WTC11 (cell line): Measurements from ENCODE around the gene PON3. TPM values are rescaled to one million over a fixed set of nuclear protein-coding genes. Genes with fewer than 3 reads are reported as not detected.

Experiments used
- ATAC-seq: fragments of 200-7000 bp; cut with Tn5 transposase; 2 replicates; pipeline ENCODE4 v1.10.0; 2021; ENCODE audit warnings: mild to moderate bottlenecking, moderate library complexity
- CTCF ChIA-PET: fragments of 300-600 bp; sonication (Branson Sonifier 250); formaldehyde crosslinking; loops from one replicate; lab custom pipeline; 2021; ENCODE audit warnings: antibody characterized with exemption; lab: Charles Lee
- POLR2A ChIA-PET: fragments of 350-600 bp; sonication (Branson Sonifier 250); formaldehyde crosslinking; loops from one replicate; lab custom pipeline; 2021; ENCODE audit warnings: antibody characterized with exemption; lab: Charles Lee
- DNase-seq: peaks from one replicate; pipeline ENCODE4 v3.0.0; 2021; ENCODE audit warnings: low spot score
- H3K27ac Mint-ChIP-seq: 2 replicates; pipeline ENCODE4 v1.8.0; 2021; ENCODE audit warnings: mixed read lengths
- H3K27me3 Mint-ChIP-seq: 2 replicates; pipeline ENCODE4 v1.8.0; 2021; ENCODE audit warnings: low read depth, mild to moderate bottlenecking, moderate library complexity, mixed read lengths
- H3K36me3 Mint-ChIP-seq: 2 replicates; pipeline ENCODE4 v1.8.0; 2021; ENCODE audit warnings: mixed read lengths
- H3K4me1 Mint-ChIP-seq: 2 replicates; pipeline ENCODE4 v1.8.0; 2022; ENCODE audit warnings: mixed read lengths
- H3K4me3 Mint-ChIP-seq: 2 replicates; pipeline ENCODE4 v1.8.0; 2021; ENCODE audit warnings: mild to moderate bottlenecking, moderate library complexity, mixed read lengths
- H3K9me3 Mint-ChIP-seq: 2 replicates; pipeline ENCODE4 v1.8.0; 2021; ENCODE audit warnings: mixed read lengths
- CBFB ChIP-seq: sonication (generic); formaldehyde crosslinking; IDR thresholded peaks from 2 replicates; pipeline ENCODE4 v1.8.1; 2022; ENCODE audit warnings: mild to moderate bottlenecking, low read depth, missing genetic modification reagents
- CREM ChIP-seq: sonication (generic); formaldehyde crosslinking; IDR thresholded peaks from 2 replicates; pipeline ENCODE4 v1.8.1; 2022; ENCODE audit warnings: mild to moderate bottlenecking, missing genetic modification reagents, moderate library complexity
- ELF4 ChIP-seq: sonication (generic); formaldehyde crosslinking; IDR thresholded peaks from 2 replicates; pipeline ENCODE4 v1.8.1; 2022; ENCODE audit warnings: low read depth, mild to moderate bottlenecking, moderate library complexity, missing genetic modification reagents
- EMX1 ChIP-seq: fragments of 250-450 bp; sonication (Bioruptor Pico); IDR thresholded peaks from 2 replicates; pipeline ENCODE4 v1.8.0; 2021; ENCODE audit warnings: mild to moderate bottlenecking
- FOXP1 ChIP-seq: sonication (generic); formaldehyde crosslinking; IDR thresholded peaks from 2 replicates; pipeline ENCODE4 v1.8.0; 2022; ENCODE audit warnings: missing genetic modification reagents, mild to moderate bottlenecking, moderate library complexity, borderline replicate concordance
- GRHL2 ChIP-seq: fragments of 250-450 bp; sonication (Bioruptor Pico); IDR thresholded peaks from 2 replicates; pipeline ENCODE4 v1.8.0; 2022; ENCODE audit warnings: mild to moderate bottlenecking, moderate library complexity; ENCODE audit not compliant: insufficient replicate concordance, severe bottlenecking
- NFATC4 ChIP-seq: fragments of 250-450 bp; sonication (Bioruptor Pico); IDR thresholded peaks from 2 replicates; pipeline ENCODE4 v1.9.0; 2021; ENCODE audit warnings: mild to moderate bottlenecking
- PRRX2 ChIP-seq: fragments of 250-450 bp; sonication (Bioruptor Pico); IDR thresholded peaks from 2 replicates; pipeline ENCODE4 v1.8.0; 2021; ENCODE audit warnings: mild to moderate bottlenecking
- SOX15 ChIP-seq: fragments of 250-450 bp; sonication (Bioruptor Pico); IDR thresholded peaks from 2 replicates; pipeline ENCODE4 v1.9.0; 2021; ENCODE audit warnings: mild to moderate bottlenecking
- TEAD1 ChIP-seq: sonication (generic); formaldehyde crosslinking; IDR thresholded peaks from 2 replicates; pipeline ENCODE4 v1.8.0; 2022; ENCODE audit warnings: mild to moderate bottlenecking, missing genetic modification reagents
- TEAD4 ChIP-seq: sonication (generic); formaldehyde crosslinking; IDR thresholded peaks from 2 replicates; pipeline ENCODE4 v1.8.0; 2022; ENCODE audit warnings: mild to moderate bottlenecking, missing genetic modification reagents
- TP53 ChIP-seq: sonication (generic); formaldehyde crosslinking; IDR thresholded peaks from 2 replicates; pipeline ENCODE4 v1.8.1; 2023; ENCODE audit warnings: mild to moderate bottlenecking, missing genetic modification reagents
- ZBTB21 ChIP-seq: sonication (generic); formaldehyde crosslinking; IDR thresholded peaks from 2 replicates; pipeline ENCODE4 v1.8.1; 2023; ENCODE audit warnings: mild to moderate bottlenecking, missing genetic modification reagents, borderline replicate concordance
- ZNF121 ChIP-seq: sonication (generic); formaldehyde crosslinking; IDR thresholded peaks from 2 replicates; pipeline ENCODE4 v1.8.0; 2023; ENCODE audit warnings: missing genetic modification reagents
- ZNF138 ChIP-seq: sonication (generic); formaldehyde crosslinking; conservative IDR thresholded peaks from 2 replicates; pipeline ENCODE4 v1.8.1; 2022; ENCODE audit warnings: mild to moderate bottlenecking, moderate library complexity, missing genetic modification reagents
- ZNF232 ChIP-seq: sonication (generic); formaldehyde crosslinking; IDR thresholded peaks from 2 replicates; pipeline ENCODE4 v1.8.0; 2022; ENCODE audit warnings: mild to moderate bottlenecking, missing genetic modification reagents
- ZNF263 ChIP-seq: sonication (generic); formaldehyde crosslinking; IDR thresholded peaks from 2 replicates; pipeline ENCODE4 v1.8.1; 2022; ENCODE audit warnings: low read depth, mild to moderate bottlenecking, moderate library complexity, missing genetic modification reagents
- ZNF396 ChIP-seq: fragments of 250-450 bp; sonication (Bioruptor Pico); IDR thresholded peaks from 2 replicates; pipeline ENCODE4 v1.8.0; 2021; ENCODE audit warnings: mild to moderate bottlenecking, moderate library complexity, borderline replicate concordance
- ZNF423 ChIP-seq: fragments of 250-450 bp; sonication (Bioruptor Pico); IDR thresholded peaks from 2 replicates; pipeline ENCODE4 v2.1.2; 2022; ENCODE audit warnings: mild to moderate bottlenecking, moderate library complexity
- ZNF671 ChIP-seq: fragments of 250-450 bp; sonication (Bioruptor Pico); IDR thresholded peaks from 2 replicates; pipeline ENCODE4 v1.8.0; 2021; ENCODE audit warnings: mild to moderate bottlenecking
- total RNA-seq: library from RNA; stranded (reverse); gene quantifications from 3 replicates; pipeline ENCODE4 v1.2.3, GENCODE V29; 2021
- TF ChIP-seq, protein P1 (sequence below): sonication (generic); formaldehyde crosslinking; IDR thresholded peaks from 2 replicates; pipeline ENCODE4 v1.8.1; 2023; ENCODE audit warnings: mild to moderate bottlenecking, missing genetic modification reagents
- TF ChIP-seq, protein P2 (sequence below): sonication (generic); formaldehyde crosslinking; IDR thresholded peaks from 2 replicates; pipeline ENCODE4 v1.8.1; 2022; ENCODE audit warnings: low read depth, mild to moderate bottlenecking, moderate library complexity, missing genetic modification reagents, borderline replicate concordance
- TF ChIP-seq, protein P3 (sequence below): sonication (generic); formaldehyde crosslinking; IDR thresholded peaks from 2 replicates; pipeline ENCODE4 v1.8.1; 2023; ENCODE audit warnings: mild to moderate bottlenecking, moderate library complexity, missing genetic modification reagents
- TF ChIP-seq, protein P4 (sequence below): sonication (generic); formaldehyde crosslinking; IDR thresholded peaks from 2 replicates; pipeline ENCODE4 v1.8.1; 2022; ENCODE audit warnings: mild to moderate bottlenecking, moderate library complexity, missing genetic modification reagents

PON3 gene
- total RNA-seq, 1 experiment from 2014 or later: 0.42 TPM

DNA sequence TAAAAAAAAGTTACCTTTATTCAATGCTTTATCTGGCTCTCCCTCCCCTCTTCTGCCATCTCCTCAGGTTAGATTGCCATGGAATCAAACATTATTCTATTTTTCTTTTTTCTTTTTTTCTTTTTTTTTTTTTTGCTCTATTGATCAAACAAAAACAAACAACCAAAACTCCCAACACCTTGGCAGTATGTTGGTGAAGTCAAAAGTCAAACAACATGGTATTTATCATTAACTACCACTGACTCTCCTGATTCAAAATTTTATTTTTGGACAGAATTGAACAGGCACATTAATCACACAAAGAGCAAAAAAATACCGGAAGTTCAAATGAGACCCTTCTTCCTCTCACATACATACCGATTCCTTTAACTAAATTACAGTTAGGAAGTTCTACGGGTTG is 78.2 kb downstream of the PON3 start:
- H3K27ac Mint-ChIP-seq: no peak overlapping the region
- CTCF ChIA-PET: interaction anchor here (0.6 kb wide), 2 partner anchors 368 to 523 kb away, joined by 4 to 9 read pairs; no protein-coding TSS in a partner anchor
- H3K4me3 Mint-ChIP-seq: no peak overlapping the region
- H3K4me1 Mint-ChIP-seq: no peaks in the 10 kb centered on the region
- ATAC-seq (no peak), DNase-seq (no peak)
- TF ChIP-seq ZNF671: no peak
- TF ChIP-seq PRRX2: no peak
- TF ChIP-seq, protein P1, sequence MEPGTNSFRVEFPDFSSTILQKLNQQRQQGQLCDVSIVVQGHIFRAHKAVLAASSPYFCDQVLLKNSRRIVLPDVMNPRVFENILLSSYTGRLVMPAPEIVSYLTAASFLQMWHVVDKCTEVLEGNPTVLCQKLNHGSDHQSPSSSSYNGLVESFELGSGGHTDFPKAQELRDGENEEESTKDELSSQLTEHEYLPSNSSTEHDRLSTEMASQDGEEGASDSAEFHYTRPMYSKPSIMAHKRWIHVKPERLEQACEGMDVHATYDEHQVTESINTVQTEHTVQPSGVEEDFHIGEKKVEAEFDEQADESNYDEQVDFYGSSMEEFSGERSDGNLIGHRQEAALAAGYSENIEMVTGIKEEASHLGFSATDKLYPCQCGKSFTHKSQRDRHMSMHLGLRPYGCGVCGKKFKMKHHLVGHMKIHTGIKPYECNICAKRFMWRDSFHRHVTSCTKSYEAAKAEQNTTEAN (CRISPR knock-in tag): no peak
- TF ChIP-seq, protein P2, sequence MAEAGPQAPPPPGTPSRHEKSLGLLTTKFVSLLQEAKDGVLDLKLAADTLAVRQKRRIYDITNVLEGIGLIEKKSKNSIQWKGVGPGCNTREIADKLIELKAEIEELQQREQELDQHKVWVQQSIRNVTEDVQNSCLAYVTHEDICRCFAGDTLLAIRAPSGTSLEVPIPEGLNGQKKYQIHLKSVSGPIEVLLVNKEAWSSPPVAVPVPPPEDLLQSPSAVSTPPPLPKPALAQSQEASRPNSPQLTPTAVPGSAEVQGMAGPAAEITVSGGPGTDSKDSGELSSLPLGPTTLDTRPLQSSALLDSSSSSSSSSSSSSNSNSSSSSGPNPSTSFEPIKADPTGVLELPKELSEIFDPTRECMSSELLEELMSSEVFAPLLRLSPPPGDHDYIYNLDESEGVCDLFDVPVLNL (CRISPR knock-in tag): no peak
- TF ChIP-seq SOX15: no peak
- no peaks in the 10 kb centered on the region for H3K36me3 Mint-ChIP-seq
- no peaks in the 10 kb centered on the region for H3K9me3 Mint-ChIP-seq
- POLR2A ChIA-PET: interaction anchor here (0.6 kb wide), 1 partner anchor 72 kb away, joined by 4 read pairs; no protein-coding TSS in a partner anchor
- no peaks in the 10 kb centered on the region; the same call in 1 of the 2 replicates for H3K27me3 Mint-ChIP-seq

DNA sequence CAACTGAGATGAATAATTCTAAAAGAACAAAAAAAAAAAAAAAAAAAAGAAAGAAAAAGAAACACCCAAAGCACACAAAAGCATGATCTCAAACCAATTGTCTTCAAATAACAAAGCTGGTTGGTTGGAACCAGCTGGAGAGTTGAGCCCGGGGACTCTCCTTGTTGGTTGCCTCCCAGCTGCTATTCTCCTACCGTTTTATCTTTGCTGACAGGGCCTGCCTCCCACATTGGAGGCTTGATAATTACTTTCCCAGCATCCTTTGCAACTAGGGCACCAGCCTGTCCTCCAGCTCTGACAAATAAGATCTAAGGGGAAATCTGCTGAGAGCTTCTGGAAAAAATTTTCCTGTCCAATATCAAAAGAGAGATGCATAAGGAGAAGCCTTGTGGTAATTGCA is 78.6 kb downstream of the PON3 start:
- Mint-ChIP-seq H3K9me3 (peaks cover 2% of the 10 kb centered on the region), H3K4me3 (no peak overlapping the region), H3K27me3 (no peaks in the 10 kb centered on the region; the same call in 1 of the 2 replicates), H3K36me3 (no peaks in the 10 kb centered on the region), H3K27ac (no peak overlapping the region), H3K4me1 (no peaks in the 10 kb centered on the region)
- ChIA-PET CTCF (interaction anchor here (0.6 kb wide), 2 partner anchors 368 to 524 kb away, joined by 4 to 9 read pairs; no protein-coding TSS in a partner anchor), POLR2A (interaction anchor here (0.6 kb wide), 1 partner anchor 72 kb away, joined by 4 read pairs; no protein-coding TSS in a partner anchor)
- ATAC-seq: no peak
- TF ChIP-seq CBFB (no peak), EMX1 (CRISPR knock-in tag) (no peak), FOXP1 (CRISPR knock-in tag) (no peak), ZNF423 (CRISPR knock-in tag) (no peak), NFATC4 (CRISPR knock-in tag) (no peak), TEAD1 (no peak), ZNF138 (CRISPR knock-in tag) (no peak), TEAD4 (no peak), TP53 (CRISPR knock-in tag) (no peak), ZNF396 (CRISPR knock-in tag) (no peak), GRHL2 (no peak), ZBTB21 (CRISPR knock-in tag) (no peak), ZNF121 (CRISPR knock-in tag) (no peak), ZNF232 (CRISPR knock-in tag) (no peak), CREM (CRISPR knock-in tag) (no peak), ZNF263 (CRISPR knock-in tag) (no peak), ELF4 (CRISPR knock-in tag) (no peak)
- TF ChIP-seq, protein P3, sequence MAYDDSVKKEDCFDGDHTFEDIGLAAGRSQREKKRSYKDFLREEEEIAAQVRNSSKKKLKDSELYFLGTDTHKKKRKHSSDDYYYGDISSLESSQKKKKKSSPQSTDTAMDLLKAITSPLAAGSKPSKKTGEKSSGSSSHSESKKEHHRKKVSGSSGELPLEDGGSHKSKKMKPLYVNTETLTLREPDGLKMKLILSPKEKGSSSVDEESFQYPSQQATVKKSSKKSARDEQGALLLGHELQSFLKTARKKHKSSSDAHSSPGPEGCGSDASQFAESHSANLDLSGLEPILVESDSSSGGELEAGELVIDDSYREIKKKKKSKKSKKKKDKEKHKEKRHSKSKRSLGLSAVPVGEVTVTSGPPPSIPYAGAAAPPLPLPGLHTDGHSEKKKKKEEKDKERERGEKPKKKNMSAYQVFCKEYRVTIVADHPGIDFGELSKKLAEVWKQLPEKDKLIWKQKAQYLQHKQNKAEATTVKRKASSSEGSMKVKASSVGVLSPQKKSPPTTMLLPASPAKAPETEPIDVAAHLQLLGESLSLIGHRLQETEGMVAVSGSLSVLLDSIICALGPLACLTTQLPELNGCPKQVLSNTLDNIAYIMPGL (CRISPR knock-in tag): no peak
- TF ChIP-seq, protein P4, sequence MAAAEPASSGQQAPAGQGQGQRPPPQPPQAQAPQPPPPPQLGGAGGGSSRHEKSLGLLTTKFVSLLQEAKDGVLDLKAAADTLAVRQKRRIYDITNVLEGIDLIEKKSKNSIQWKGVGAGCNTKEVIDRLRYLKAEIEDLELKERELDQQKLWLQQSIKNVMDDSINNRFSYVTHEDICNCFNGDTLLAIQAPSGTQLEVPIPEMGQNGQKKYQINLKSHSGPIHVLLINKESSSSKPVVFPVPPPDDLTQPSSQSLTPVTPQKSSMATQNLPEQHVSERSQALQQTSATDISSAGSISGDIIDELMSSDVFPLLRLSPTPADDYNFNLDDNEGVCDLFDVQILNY (CRISPR knock-in tag): no peak
- no peak for DNase-seq
